Measurements from ENCODE around the gene NEIL3. TPM values are rescaled to one million over a fixed set of nuclear protein-coding genes. Genes with fewer than 3 reads are reported as not detected.

The NEIL3 gene, protein sequence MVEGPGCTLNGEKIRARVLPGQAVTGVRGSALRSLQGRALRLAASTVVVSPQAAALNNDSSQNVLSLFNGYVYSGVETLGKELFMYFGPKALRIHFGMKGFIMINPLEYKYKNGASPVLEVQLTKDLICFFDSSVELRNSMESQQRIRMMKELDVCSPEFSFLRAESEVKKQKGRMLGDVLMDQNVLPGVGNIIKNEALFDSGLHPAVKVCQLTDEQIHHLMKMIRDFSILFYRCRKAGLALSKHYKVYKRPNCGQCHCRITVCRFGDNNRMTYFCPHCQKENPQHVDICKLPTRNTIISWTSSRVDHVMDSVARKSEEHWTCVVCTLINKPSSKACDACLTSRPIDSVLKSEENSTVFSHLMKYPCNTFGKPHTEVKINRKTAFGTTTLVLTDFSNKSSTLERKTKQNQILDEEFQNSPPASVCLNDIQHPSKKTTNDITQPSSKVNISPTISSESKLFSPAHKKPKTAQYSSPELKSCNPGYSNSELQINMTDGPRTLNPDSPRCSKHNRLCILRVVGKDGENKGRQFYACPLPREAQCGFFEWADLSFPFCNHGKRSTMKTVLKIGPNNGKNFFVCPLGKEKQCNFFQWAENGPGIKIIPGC
- total RNA-seq (2014; rRNA removed; shearing (Covaris generic)) = 1.5 and 2.4 TPM in 2 replicates
- polyA plus RNA-seq (2016; fragmentation: Nextera tagmentation; extraction: Ambion mirVana) = 3.2 and 3.7 TPM in 2 replicates

DNA sequence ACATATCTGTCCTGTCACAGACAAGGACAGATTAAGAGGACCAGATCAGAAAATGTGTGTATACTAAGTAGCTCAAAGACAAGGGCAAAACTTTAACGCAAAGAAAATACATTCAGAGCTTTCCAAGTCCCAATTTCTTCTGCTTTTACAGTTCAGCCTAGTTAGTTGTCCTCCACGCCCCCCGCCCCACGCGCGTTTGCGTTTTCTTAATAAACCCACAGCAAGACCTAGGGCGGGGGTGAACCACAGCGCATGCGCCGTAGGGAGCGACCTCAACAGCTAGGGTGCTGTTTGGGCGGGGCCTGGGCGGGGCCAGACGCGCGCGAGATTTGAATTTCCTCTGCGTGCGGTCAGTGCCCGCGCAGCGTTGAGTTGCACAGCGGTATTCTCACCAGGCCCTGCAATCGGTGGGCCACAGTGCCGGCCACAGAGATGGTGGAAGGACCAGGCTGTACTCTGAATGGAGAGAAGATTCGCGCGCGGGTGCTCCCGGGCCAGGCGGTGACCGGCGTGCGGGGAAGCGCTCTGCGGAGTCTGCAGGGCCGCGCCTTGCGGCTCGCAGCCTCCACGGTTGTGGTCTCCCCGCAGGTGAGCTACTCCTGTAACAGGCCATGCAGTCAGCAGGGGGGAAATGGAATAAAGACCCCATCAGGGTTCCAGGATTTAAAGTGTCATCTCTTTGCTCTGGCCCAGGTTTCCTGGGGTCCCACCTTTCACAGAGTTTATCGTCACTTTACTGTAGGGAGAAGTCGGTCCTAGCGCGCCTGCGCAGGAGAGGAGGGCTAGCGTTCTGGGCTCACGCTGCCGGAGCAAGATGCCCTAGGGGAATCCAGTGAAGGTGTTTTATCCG lies at the start of gene NEIL3:
TSS of gene NEIL3 (plus strand) at position 353 of the 850 bp plus-strand sequence. CDS start at position 433, 80 bp downstream.
- DNase-seq = peak; percentile 90

DNA sequence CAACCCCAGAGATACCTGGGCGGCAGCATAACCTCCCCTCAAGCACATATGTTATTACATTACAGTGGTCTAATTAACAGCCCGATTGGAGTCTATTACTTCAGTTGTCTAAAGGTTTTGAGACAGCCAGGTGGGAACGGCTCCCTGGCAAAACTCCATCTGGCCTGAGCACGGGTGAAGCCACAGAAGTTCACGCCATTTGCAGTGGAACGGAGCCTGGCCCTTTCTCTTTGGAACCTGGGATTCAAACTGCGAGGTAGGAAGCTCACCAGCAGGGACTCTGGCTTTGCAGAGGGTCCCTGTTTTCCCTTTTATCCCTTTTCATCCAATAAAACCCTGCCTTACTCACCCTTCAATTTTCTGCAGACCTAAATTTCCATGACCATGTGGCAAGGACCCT lies 45.9 kb upstream of the NEIL3 start:
- no peaks in the 10 kb centered on the region for H4K20me1 ChIP-seq (ENCODE audit: insufficient read depth)
- WGBS, 2 experiments (ENCODE audit: low coverage in 1 of 2, low lambda C conversion rate in 2 of 2, missing lambda C conversion rate in 2 of 2) = 75 to 77% methylated on average over 7 of the region's 7 CpGs
- no peaks in the 10 kb centered on the region for H3K36me3 ChIP-seq (ENCODE audit: low read depth)
- no peaks in the 10 kb centered on the region for H3K9me2 ChIP-seq (ENCODE audit: insufficient read depth)
- no peak for DNase-seq
- H3K4me1 ChIP-seq (ENCODE audit: insufficient read depth) = no peaks in the 10 kb centered on the region
- no peaks in the 10 kb centered on the region for H3K27me3 ChIP-seq (replicated peaks; ENCODE audit: insufficient read depth)
- no peaks in the 10 kb centered on the region for H3K9me3 ChIP-seq (ENCODE audit: low read depth)
- no peak overlapping the region for H3K9ac ChIP-seq
- no peak overlapping the region for H3K27ac ChIP-seq
- no peak overlapping the region for H3K4me2 ChIP-seq (ENCODE audit: unreplicated experiment)
- no peaks in the 10 kb centered on the region for H3K79me2 ChIP-seq (ENCODE audit: insufficient read depth)
- no peak overlapping the region for H3K4me3 ChIP-seq
- H3F3A ChIP-seq (ENCODE audit: insufficient read depth) = no peaks in the 10 kb centered on the region
- TF ChIP-seq EZH2phosphoT487 (IDR thresholded peaks at IDR 0.05; ENCODE audit: insufficient read depth, low read depth) (no peak), EZH2 (IDR thresholded peaks at IDR 0.05; ENCODE audit: insufficient read depth, poor library complexity, severe bottlenecking) (no peak)
- H2AFZ ChIP-seq = no peak overlapping the region
- in situ Hi-C loops (cut with MboI) = no loop called here

More for the DNA sequence above, at the start of gene NEIL3:
- H3F3A ChIP-seq (ENCODE audit: insufficient read depth) = peaks cover 8% of the 10 kb centered on the region; the same call in 1 of the 2 replicates
- H3K36me3 ChIP-seq (ENCODE audit: low read depth) = no peaks in the 10 kb centered on the region
- H4K20me1 ChIP-seq (ENCODE audit: insufficient read depth) = no peaks in the 10 kb centered on the region
- no peaks in the 10 kb centered on the region for H3K9me3 ChIP-seq (ENCODE audit: low read depth)
- peak within 1 kb of the TSS; percentile 87 for H3K4me2 ChIP-seq (ENCODE audit: unreplicated experiment)
- in situ Hi-C loops (cut with MboI) = no loop called here
- peak within 1 kb of the TSS; percentile 81 for H3K4me3 ChIP-seq
- no peaks in the 10 kb centered on the region for H3K27me3 ChIP-seq (replicated peaks; ENCODE audit: insufficient read depth)
- 2 to 3% methylated on average over 49 to 52 of the region's 52 CpGs for WGBS, 2 experiments (ENCODE audit: low coverage in 1 of 2, low lambda C conversion rate in 2 of 2, missing lambda C conversion rate in 2 of 2)
- peaks cover 17% of the 10 kb centered on the region for H3K79me2 ChIP-seq (ENCODE audit: insufficient read depth)
- H3K27ac ChIP-seq = peak within 1 kb of the TSS; percentile 32
- TF ChIP-seq EZH2phosphoT487 (IDR thresholded peaks at IDR 0.05; ENCODE audit: insufficient read depth, low read depth) (no peak), EZH2 (IDR thresholded peaks at IDR 0.05; ENCODE audit: insufficient read depth, poor library complexity, severe bottlenecking) (no peak)
- H2AFZ ChIP-seq = peak within 1 kb of the TSS; percentile 95
- peak within 1 kb of the TSS; percentile 69 for H3K9ac ChIP-seq
- no peaks in the 10 kb centered on the region for H3K9me2 ChIP-seq (ENCODE audit: insufficient read depth)
- peaks cover 34% of the 10 kb centered on the region for H3K4me1 ChIP-seq (ENCODE audit: insufficient read depth)

DNA sequence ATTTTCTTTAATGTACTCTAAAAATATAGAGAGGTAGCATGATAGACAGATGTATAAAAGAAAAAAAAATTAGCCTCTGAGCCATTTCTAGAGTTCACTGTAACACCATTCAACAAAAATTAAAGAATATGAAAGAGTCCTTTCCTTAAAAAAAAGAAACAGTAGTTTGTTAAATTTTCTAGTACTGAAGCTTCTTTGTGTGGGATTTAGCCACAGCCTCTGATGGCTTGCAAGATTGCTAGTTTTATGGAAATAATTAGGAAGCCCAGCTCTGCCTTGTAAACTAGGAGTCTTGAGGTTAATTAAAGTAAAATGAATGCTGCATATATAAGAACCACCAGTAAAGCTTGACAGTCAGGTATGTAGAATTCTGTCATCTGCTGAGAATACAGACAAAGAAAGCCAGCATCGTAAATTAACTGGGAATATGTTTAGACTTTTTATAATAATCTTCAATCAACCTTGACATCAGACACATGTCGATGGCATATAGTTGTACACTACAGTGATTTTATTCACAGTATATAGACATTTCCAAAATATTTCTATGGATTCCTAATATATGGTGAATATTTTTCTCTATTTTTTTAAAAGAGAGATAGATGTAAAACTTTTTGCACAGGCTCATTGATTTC lies 44.8 kb upstream of the NEIL3 start:
- Histone ChIP-seq H3K4me3 (no peak overlapping the region), H2AFZ (no peak overlapping the region), H3K27ac (no peak overlapping the region), H4K20me1 (ENCODE audit: insufficient read depth) (no peaks in the 10 kb centered on the region), H3K4me1 (ENCODE audit: insufficient read depth) (no peaks in the 10 kb centered on the region), H3K4me2 (ENCODE audit: unreplicated experiment) (no peak overlapping the region), H3K79me2 (ENCODE audit: insufficient read depth) (no peaks in the 10 kb centered on the region), H3K9me3 (ENCODE audit: low read depth) (no peaks in the 10 kb centered on the region), H3F3A (ENCODE audit: insufficient read depth) (no peaks in the 10 kb centered on the region), H3K9ac (no peak overlapping the region), H3K27me3 (replicated peaks; ENCODE audit: insufficient read depth) (no peaks in the 10 kb centered on the region), H3K9me2 (ENCODE audit: insufficient read depth) (no peaks in the 10 kb centered on the region), H3K36me3 (ENCODE audit: low read depth) (no peaks in the 10 kb centered on the region)
- DNase-seq = no peak
- in situ Hi-C loops (cut with MboI) = no loop called here
- 35 to 37% methylated on average over 2 of the region's 2 CpGs for WGBS, 2 experiments (ENCODE audit: low coverage in 1 of 2, low lambda C conversion rate in 2 of 2, missing lambda C conversion rate in 2 of 2)
- TF ChIP-seq EZH2 (IDR thresholded peaks at IDR 0.05; ENCODE audit: insufficient read depth, poor library complexity, severe bottlenecking) (no peak), EZH2phosphoT487 (IDR thresholded peaks at IDR 0.05; ENCODE audit: insufficient read depth, low read depth) (no peak)

DNA sequence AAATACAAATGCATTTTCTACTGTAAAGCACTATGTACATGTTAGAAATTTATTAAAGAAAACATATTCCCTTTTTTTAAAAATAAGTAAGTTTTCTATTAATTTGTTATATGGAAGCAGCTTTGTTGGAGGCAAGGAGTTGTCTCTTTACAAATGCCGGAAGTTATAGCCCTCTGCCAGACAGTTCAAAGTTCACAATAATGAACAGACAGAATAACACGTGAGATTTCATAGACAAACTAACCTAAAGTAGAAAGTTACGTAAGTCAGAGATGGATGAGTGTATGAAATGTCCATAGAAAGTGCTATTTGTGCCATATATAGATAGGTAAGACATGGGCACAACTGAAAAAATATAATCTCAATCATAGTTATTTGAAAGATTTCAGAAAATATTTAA lies 43.9 kb upstream of the NEIL3 start:
- Histone ChIP-seq H3K27ac (no peak overlapping the region), H3F3A (ENCODE audit: insufficient read depth) (no peaks in the 10 kb centered on the region), H4K20me1 (ENCODE audit: insufficient read depth) (no peaks in the 10 kb centered on the region), H2AFZ (no peak overlapping the region), H3K4me1 (ENCODE audit: insufficient read depth) (no peaks in the 10 kb centered on the region), H3K4me2 (ENCODE audit: unreplicated experiment) (no peak overlapping the region), H3K9me2 (ENCODE audit: insufficient read depth) (no peaks in the 10 kb centered on the region), H3K27me3 (replicated peaks; ENCODE audit: insufficient read depth) (no peaks in the 10 kb centered on the region), H3K9me3 (ENCODE audit: low read depth) (no peaks in the 10 kb centered on the region), H3K9ac (no peak overlapping the region), H3K4me3 (no peak overlapping the region), H3K36me3 (ENCODE audit: low read depth) (no peaks in the 10 kb centered on the region), H3K79me2 (ENCODE audit: insufficient read depth) (no peaks in the 10 kb centered on the region)
- no peak for TF ChIP-seq EZH2phosphoT487 (IDR thresholded peaks at IDR 0.05; ENCODE audit: insufficient read depth, low read depth)
- no peak for TF ChIP-seq EZH2 (IDR thresholded peaks at IDR 0.05; ENCODE audit: insufficient read depth, poor library complexity, severe bottlenecking)
- in situ Hi-C loops (cut with MboI) = no loop called here
- 81 to 82% methylated on average over 3 of the region's 3 CpGs for WGBS, 2 experiments (ENCODE audit: low coverage in 1 of 2, low lambda C conversion rate in 2 of 2, missing lambda C conversion rate in 2 of 2)
- no peak for DNase-seq

Data from GM23248 (cell line).